Measurements from ENCODE around the gene SP2. TPM values are rescaled to one million over a fixed set of nuclear protein-coding genes. Genes with fewer than 3 reads are reported as not detected.

SP2 gene
- total and polyA plus RNA-seq, 7 experiments from 2014 or later, result 7.9 to 36.5 (median 26.4) TPM

DNA sequence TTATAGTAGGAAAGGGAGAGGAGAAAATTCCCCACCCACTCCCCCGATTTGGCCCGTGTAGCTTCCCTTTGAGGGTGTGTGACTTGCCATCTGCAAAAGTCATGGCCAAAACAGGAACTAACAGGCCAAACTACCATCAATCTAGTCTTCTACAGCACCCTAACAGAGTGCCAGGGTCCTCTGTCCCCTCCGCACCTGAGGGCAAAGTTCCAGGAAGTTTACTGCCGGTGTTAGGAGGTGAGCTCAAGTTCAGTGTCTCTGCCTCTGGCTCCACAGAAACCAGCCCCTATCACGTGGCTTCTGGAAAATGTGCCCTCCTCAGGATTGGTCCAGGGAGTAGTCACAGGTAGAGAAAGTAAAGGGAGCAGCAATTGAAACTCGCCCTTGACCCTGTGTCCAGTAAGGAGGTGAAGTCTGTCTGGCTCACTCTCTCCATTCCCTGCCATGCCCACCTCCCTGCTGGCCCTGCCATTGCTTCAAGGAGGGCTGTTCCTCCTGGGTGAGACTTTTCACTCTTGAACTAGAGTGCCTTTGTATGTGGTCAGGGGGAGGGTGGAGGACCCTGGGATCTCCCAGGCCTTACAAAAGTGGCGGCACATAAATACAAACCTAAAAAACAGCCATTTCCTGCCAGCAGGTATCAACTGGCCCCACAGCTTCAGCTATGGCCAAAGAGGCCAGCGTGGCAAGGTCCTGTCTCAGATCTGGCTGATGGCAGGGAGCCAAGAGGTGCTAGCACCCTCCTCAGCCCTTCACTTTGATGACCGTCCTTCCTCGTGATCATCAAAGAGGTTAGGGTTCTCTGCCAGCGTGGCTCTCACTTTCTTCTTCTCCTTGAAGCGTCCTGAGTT, 56.4 kb downstream of the SP2 start:
- no peak for DNase-seq
- no peak overlapping the region for H3K27ac ChIP-seq (ENCODE audit: low read depth, low read length)
- H3K9me3 Mint-ChIP-seq, result no peaks in the 10 kb centered on the region
- H3K27me3 ChIP-seq (ENCODE audit: control insufficient read depth in 2 of 2, insufficient read depth in 2 of 2, low read length in 2 of 2), result no peaks in the 10 kb centered on the region
- POLR2A ChIA-PET, result interaction anchor here (0.6 to 3.5 kb wide), 2 partner anchors 12 to 72 kb away, joined by 5 to 16 read pairs; partner anchors contain the start of gene PNPO
- no peak for ATAC-seq
- peaks cover 0 to 8% (median 5%) of the 10 kb centered on the region in 5 donors for H3K36me3 Mint-ChIP-seq
- H3K4me3 Mint-ChIP-seq, result no peak overlapping the region
- no peak overlapping the region for H3K27ac Mint-ChIP-seq
- H3K4me3 ChIP-seq (ENCODE audit: low read length), result no peak overlapping the region
- H3K27me3 Mint-ChIP-seq, result no peaks in the 10 kb centered on the region
- CTCF ChIA-PET, result interaction anchor here (1.3 to 11.9 kb wide), 2 partner anchors 10 to 16 kb away, joined by 5 to 126 read pairs; partner anchors contain the start of gene CDK5RAP3
- peaks cover 13 to 25% (median 20%) of the 10 kb centered on the region in 7 donors for H3K4me1 Mint-ChIP-seq
- intact Hi-C loops (cut with micrococcal nuclease), result no loop called here
- H3K36me3 ChIP-seq (ENCODE audit: control insufficient read depth in 2 of 3, insufficient read depth in 3 of 3, low read length in 3 of 3), result peaks cover 0 to 21% (median 0%) of the 10 kb centered on the region in 3 experiments
- H3K9me3 ChIP-seq (ENCODE audit: control insufficient read depth in 2 of 3, low read length in 3 of 3), result no peaks in the 10 kb centered on the region
- peaks cover 8 to 16% of the 10 kb centered on the region in 2 donors for H3K4me1 ChIP-seq (ENCODE audit: control insufficient read depth in 2 of 2, insufficient read depth in 2 of 2, low read length in 2 of 2)

DNA sequence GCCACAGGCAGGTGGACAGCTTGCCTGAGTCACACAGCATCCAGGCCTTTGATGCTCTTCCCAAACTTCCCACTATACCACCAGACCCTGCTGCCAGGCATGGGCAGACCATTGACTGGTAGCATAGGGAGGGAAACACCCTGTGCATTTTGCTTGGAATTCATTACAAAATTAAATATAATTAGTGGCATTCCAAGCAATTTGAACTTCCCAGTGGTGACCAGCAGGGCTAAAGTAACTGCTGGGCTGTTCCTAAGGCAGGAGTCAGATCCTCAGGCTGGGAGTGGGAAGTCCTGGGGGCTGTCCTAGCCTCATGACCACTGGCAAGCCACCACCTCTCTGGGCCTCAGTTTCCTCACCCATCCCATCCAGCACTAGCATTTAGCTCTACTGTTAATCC, 57.9 kb downstream of the SP2 start:
- H3K9me3 Mint-ChIP-seq, result no peaks in the 10 kb centered on the region
- no peaks in the 10 kb centered on the region for H3K27me3 Mint-ChIP-seq
- Histone ChIP-seq H3K9me3 (ENCODE audit: control insufficient read depth in 2 of 3, low read length in 3 of 3) (no peaks in the 10 kb centered on the region), H3K27ac (ENCODE audit: low read depth, low read length) (no peak overlapping the region), H3K4me3 (ENCODE audit: low read length) (no peak overlapping the region), H3K27me3 (ENCODE audit: control insufficient read depth in 2 of 2, insufficient read depth in 2 of 2, low read length in 2 of 2) (no peaks in the 10 kb centered on the region), H3K4me1 (ENCODE audit: control insufficient read depth in 2 of 2, insufficient read depth in 2 of 2, low read length in 2 of 2) (peaks cover 8 to 16% of the 10 kb centered on the region in 2 donors), H3K36me3 (ENCODE audit: control insufficient read depth in 2 of 3, insufficient read depth in 3 of 3, low read length in 3 of 3) (peaks cover 0 to 12% (median 0%) of the 10 kb centered on the region in 3 experiments)
- CTCF ChIA-PET, result interaction anchor here (0.7 to 0.9 kb wide), 2 partner anchors 17 to 90 kb away, joined by 3 read pairs; partner anchors contain the start of gene CDK5RAP3
- POLR2A ChIA-PET, result no interaction called here
- DNase-seq, result no peak
- H3K36me3 Mint-ChIP-seq, result peaks cover 0 to 8% (median 5%) of the 10 kb centered on the region in 5 donors
- intact Hi-C loops (cut with micrococcal nuclease), result no loop called here
- H3K27ac Mint-ChIP-seq, result no peak overlapping the region
- ATAC-seq, result no peak
- H3K4me1 Mint-ChIP-seq, result peaks cover 12 to 18% (median 14%) of the 10 kb centered on the region in 7 donors
- H3K4me3 Mint-ChIP-seq, result no peak overlapping the region

DNA sequence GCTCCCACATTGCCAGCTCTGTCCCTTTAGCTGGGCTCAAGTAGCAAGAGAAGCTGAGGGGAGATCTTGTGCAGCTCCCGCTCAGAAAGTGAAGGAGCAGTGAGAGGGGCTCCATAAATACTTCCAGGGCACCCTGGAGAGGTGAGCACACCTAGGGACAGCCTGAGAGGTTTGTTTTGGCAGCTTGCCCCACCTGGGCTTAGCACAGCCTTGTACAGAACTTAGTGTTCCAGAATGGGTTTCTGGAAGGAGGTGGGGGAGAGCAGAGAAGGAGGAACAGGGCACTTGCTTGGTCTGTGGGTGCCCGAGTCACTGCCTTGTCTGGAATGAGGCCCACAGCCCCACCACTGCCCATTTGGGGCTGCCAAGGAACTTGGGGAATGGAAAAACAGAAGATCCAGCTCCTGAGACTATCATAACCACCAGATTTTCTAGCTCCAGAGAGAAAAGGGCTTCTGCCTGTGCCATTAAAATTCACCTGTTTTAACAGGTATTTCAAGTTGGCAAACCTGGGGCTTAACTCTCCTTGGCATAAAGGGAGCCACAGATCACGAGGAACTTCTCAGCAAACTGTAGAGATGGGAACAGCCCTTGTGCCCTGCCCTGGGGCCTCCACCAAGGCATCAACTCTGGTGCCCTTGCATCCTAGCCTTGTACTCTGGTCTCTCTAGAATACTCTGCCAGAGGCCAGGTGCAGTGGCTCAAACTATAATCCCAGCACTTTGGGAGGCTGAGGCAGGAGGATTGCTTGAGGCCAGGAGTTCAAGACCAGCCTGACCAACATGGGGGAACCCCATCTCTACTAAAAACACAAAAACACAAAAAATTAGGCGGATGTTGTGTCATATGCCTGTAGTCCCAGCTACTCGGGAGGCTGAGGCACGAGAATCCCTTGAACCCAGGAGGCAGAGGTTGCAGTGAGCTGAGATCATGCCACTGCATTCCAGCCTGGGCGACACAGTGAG, 59.7 kb downstream of the SP2 start:
- H3K36me3 Mint-ChIP-seq, result peaks cover 0 to 5% (median 2%) of the 10 kb centered on the region in 5 donors
- H3K27ac Mint-ChIP-seq, result no peak overlapping the region
- Histone ChIP-seq H3K9me3 (ENCODE audit: control insufficient read depth in 2 of 3, low read length in 3 of 3) (no peaks in the 10 kb centered on the region), H3K4me1 (ENCODE audit: control insufficient read depth in 2 of 2, insufficient read depth in 2 of 2, low read length in 2 of 2) (no peaks in the 10 kb centered on the region), H3K27ac (ENCODE audit: low read depth, low read length) (no peak overlapping the region), H3K27me3 (ENCODE audit: control insufficient read depth in 2 of 2, insufficient read depth in 2 of 2, low read length in 2 of 2) (no peaks in the 10 kb centered on the region), H3K36me3 (ENCODE audit: control insufficient read depth in 2 of 3, insufficient read depth in 3 of 3, low read length in 3 of 3) (peaks cover 0 to 12% (median 0%) of the 10 kb centered on the region in 3 experiments), H3K4me3 (ENCODE audit: low read length) (no peak overlapping the region)
- H3K4me3 Mint-ChIP-seq, result no peak overlapping the region
- ATAC-seq (no peak), DNase-seq (no peak)
- CTCF ChIA-PET, result interaction anchor here (0.5 to 1.3 kb wide), 5 partner anchors 9 to 182 kb away, joined by 3 to 5 read pairs (median 3); no protein-coding TSS in a partner anchor
- no peaks in the 10 kb centered on the region for H3K27me3 Mint-ChIP-seq
- no peaks in the 10 kb centered on the region for H3K9me3 Mint-ChIP-seq
- intact Hi-C loops (cut with micrococcal nuclease), result no loop called here
- POLR2A ChIA-PET, result interaction anchor here (0.6 kb wide), 1 partner anchor 210 kb away, joined by 3 read pairs; no protein-coding TSS in a partner anchor
- H3K4me1 Mint-ChIP-seq, result no peaks in the 10 kb centered on the region

DNA sequence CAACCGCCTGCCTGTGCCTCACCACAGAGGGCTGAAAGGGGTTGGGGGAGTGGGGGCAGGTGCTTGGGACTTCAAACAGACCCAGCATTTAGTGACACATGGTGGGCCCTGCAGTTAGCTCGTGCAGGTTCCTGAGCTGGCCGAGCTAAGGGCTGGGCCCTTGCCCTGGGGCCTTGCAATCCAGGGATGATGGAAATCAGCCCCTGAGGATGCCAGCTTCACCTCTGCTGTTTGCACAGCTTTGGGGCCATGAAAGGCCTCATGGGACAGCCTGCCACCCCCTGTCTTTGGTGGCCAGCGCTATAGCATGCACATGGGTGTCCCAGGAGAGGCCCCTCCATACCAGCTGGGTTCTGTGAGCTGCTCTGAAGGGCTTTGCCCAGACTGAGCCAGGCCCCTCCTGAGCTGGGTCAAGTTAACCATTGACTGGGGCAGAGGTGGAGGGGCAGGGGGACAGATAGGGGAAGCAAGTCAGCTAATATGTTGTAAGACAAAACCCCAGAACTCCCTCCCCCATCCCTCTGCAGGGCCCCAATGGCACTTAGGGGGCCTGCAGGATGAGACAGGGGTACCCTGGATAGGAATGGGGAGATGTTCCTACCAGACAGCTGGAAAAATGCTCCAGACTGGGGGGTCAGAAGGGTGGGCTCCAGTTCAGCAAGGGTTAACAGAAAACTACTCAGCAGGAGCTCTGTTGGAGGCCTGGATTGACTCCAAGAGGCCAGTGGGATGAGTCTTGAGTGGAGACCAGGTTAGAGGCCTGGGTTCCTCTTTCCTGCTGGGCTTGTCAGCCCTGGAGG, 61.0 kb downstream of the SP2 start:
- Histone ChIP-seq H3K4me1 (ENCODE audit: control insufficient read depth in 2 of 2, insufficient read depth in 2 of 2, low read length in 2 of 2) (no peaks in the 10 kb centered on the region), H3K9me3 (ENCODE audit: control insufficient read depth in 2 of 3, low read length in 3 of 3) (no peaks in the 10 kb centered on the region), H3K36me3 (ENCODE audit: control insufficient read depth in 2 of 3, insufficient read depth in 3 of 3, low read length in 3 of 3) (peaks cover 0 to 8% (median 0%) of the 10 kb centered on the region in 3 experiments), H3K4me3 (ENCODE audit: low read length) (no peak overlapping the region), H3K27ac (ENCODE audit: low read depth, low read length) (no peak overlapping the region), H3K27me3 (ENCODE audit: control insufficient read depth in 2 of 2, insufficient read depth in 2 of 2, low read length in 2 of 2) (no peaks in the 10 kb centered on the region)
- H3K27ac Mint-ChIP-seq, result no peak overlapping the region
- no peak overlapping the region for H3K4me3 Mint-ChIP-seq
- no peak for ATAC-seq
- H3K9me3 Mint-ChIP-seq, result no peaks in the 10 kb centered on the region
- ChIA-PET CTCF (interaction anchor here (0.7 to 1.3 kb wide), 3 partner anchors 10 to 181 kb away, joined by 3 to 5 read pairs (median 4); no protein-coding TSS in a partner anchor), POLR2A (no interaction called here)
- H3K36me3 Mint-ChIP-seq, result peaks cover 0 to 11% (median 2%) of the 10 kb centered on the region in 5 donors
- no peaks in the 10 kb centered on the region for H3K4me1 Mint-ChIP-seq
- no peaks in the 10 kb centered on the region for H3K27me3 Mint-ChIP-seq
- intact Hi-C loops (cut with micrococcal nuclease), result no loop called here
- DNase-seq, result no peak

DNA sequence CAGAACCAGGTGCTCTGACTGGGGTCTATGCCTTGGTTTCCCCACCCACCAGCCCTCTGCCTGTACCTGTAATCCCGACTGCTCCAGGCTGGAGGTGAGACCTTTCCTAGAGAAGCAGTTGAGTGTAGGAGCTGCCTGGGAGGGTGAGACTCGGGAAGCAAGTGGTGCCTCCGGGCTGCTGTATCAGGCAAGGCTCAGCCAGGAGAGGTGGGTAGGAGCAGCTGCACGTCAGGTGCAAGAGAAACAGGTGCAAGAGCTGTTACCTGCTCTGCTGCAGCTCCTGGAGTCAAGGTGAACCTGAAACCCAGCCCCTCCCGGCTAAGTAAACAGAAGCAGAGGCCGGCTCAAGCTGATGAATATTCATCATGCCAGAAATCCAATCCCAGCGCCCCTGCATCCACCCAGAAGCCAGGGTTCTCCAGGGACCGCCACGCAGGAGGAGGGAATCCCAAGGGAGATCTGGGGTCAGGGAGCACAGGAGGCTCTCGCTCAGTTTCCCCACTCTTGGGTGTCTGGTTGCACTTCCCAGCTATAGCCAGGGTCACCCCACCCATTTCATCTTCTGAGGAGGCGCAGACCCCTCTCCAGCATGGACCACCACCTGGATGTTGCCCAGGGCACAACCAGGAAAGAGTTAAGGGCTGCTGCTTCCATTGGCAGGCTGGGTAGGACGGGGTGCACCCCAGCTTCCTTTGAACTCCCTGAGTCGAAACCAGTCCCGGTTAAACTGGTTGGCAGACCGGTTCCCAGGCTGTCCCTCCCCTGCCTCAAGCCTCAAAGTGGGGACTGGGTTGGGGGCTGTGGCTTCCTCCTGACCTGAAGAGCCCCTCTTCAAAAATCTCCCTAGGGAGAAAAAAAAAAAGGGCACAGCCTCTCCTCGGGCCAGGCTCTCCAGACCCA, 61.8 kb downstream of the SP2 start, which contains the start of gene PRR15L:
Gene PRR15L (minus strand): TSS at position 293 of the 900 bp plus-strand sequence. CDS start 4,649 bp downstream, outside the sequence.
- H3K4me3 ChIP-seq (ENCODE audit: low read length), result no peak within 1 kb of the TSS
- no peak for DNase-seq
- H3K27me3 ChIP-seq (ENCODE audit: control insufficient read depth in 2 of 2, insufficient read depth in 2 of 2, low read length in 2 of 2), result no peaks in the 10 kb centered on the region
- peaks cover 0 to 8% (median 0%) of the 10 kb centered on the region in 3 experiments for H3K36me3 ChIP-seq (ENCODE audit: control insufficient read depth in 2 of 3, insufficient read depth in 3 of 3, low read length in 3 of 3)
- H3K4me1 ChIP-seq (ENCODE audit: control insufficient read depth in 2 of 2, insufficient read depth in 2 of 2, low read length in 2 of 2), result no peaks in the 10 kb centered on the region
- Mint-ChIP-seq H3K9me3 (no peaks in the 10 kb centered on the region), H3K27me3 (no peaks in the 10 kb centered on the region), H3K4me1 (no peaks in the 10 kb centered on the region), H3K27ac (no peak within 1 kb of the TSS), H3K4me3 (no peak within 1 kb of the TSS), H3K36me3 (peaks cover 0 to 13% (median 2%) of the 10 kb centered on the region in 5 donors)
- ChIA-PET CTCF (no interaction called here), POLR2A (interaction anchor here (0.5 kb wide), 1 partner anchor 11 kb away, joined by 5 read pairs; no protein-coding TSS in a partner anchor)
- no peak within 1 kb of the TSS for H3K27ac ChIP-seq (ENCODE audit: low read depth, low read length)
- intact Hi-C loops (cut with micrococcal nuclease), result no loop called here
- no peak for ATAC-seq
- no peaks in the 10 kb centered on the region for H3K9me3 ChIP-seq (ENCODE audit: control insufficient read depth in 2 of 3, low read length in 3 of 3)

All from naive thymus-derived CD4-positive, alpha-beta T cell (primary cell).